ENCODE measurements around the gene STAC3. TPM values are rescaled to one million over a fixed set of nuclear protein-coding genes. Genes with fewer than 3 reads are reported as not detected.
A peak's percentile ranks its signal among the peaks of the same experiment; 100 is the strongest.

STAC3 gene
- total RNA-seq, 2 donors from 2014 or later, result 0.27 to 0.56 TPM

DNA sequence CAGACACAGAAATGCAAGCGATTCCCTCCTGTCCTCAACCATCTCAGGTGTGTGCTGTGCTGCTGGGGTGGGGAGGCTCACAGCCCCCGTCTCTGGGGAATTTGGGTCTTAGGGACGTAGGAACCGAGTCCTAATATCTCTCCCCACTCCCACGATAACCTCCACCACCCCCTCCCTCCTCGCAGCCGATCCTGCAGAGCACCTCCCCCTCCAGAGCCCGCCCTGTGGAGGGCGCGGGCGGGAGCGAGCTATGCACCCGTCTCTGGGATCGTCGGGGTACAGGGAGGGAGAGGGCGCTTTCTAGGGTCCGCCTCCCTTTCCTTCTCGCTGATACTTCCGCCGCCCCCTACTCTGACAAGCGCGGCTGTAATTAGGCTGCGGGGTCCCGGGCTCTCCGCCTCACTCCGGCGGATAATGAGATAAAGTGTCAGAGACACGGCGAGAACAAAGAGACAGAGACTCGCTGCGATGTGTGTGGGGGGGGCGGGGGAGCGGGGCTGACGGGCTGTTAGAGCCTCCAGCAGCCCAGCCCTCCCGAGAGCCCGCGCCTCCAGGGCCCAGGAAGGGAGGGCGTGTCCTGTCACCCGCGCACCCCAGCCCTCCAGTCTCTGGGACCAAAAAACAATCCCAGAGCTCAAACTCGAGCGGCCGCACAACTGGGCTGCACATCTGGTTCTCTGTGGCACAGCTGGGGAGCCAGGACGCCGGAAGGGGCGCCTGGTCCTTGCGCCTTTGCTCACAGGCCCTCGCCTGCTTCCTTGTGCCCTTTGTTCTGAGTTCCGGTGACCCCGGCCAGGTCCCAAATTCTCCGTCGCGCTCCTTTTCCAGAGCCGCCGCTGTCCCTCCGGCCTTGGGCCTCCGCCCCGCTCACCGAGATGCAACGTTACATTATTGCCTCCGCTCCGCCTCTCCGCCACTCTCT lies 12.8 kb downstream of the STAC3 start:
- Histone ChIP-seq H3K36me3 (peaks cover 6% of the 10 kb centered on the region), H3K9me3 (no peaks in the 10 kb centered on the region), H3K4me1 (ENCODE audit: control insufficient read depth in 1 of 2, low read depth in 2 of 2) (peaks cover 28 to 56% of the 10 kb centered on the region in 2 donors), H3K27ac (no peak overlapping the region), H3K4me3 (peak overlapping the region; percentile 81), H3K27me3 (replicated peaks; ENCODE audit: insufficient read depth) (peaks cover 18% of the 10 kb centered on the region)
- TF ChIP-seq, protein P1, sequence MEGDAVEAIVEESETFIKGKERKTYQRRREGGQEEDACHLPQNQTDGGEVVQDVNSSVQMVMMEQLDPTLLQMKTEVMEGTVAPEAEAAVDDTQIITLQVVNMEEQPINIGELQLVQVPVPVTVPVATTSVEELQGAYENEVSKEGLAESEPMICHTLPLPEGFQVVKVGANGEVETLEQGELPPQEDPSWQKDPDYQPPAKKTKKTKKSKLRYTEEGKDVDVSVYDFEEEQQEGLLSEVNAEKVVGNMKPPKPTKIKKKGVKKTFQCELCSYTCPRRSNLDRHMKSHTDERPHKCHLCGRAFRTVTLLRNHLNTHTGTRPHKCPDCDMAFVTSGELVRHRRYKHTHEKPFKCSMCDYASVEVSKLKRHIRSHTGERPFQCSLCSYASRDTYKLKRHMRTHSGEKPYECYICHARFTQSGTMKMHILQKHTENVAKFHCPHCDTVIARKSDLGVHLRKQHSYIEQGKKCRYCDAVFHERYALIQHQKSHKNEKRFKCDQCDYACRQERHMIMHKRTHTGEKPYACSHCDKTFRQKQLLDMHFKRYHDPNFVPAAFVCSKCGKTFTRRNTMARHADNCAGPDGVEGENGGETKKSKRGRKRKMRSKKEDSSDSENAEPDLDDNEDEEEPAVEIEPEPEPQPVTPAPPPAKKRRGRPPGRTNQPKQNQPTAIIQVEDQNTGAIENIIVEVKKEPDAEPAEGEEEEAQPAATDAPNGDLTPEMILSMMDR (IDR thresholded peaks at IDR 0.05), result no peak
- ATAC-seq (ENCODE audit: insufficient number of reproducible peaks, low FRiP score, low read depth), result no peak
- no peak for DNase-seq (ENCODE audit: low spot score)

DNA sequence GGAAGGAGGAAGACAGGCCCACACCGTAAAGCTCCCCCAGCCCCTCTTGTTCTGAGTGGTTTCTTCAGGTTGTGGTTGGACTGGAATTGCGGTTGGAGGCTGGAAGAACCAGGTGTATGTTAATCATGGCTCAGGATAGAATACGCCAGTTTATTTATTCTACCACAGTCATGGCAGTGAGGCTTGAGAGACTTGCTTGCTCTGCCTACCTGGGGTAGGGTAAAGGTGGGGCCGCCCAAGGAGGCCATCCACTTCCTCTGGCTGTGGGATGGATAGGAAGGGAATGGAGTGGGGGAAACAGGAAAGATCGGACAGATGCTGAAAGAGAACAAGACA lies 13.4 kb downstream of the STAC3 start:
- no peak overlapping the region for H3K4me3 ChIP-seq
- TF ChIP-seq, protein P1 (IDR thresholded peaks at IDR 0.05), result no peak
- DNase-seq (ENCODE audit: low spot score) (no peak), ATAC-seq (ENCODE audit: insufficient number of reproducible peaks, low FRiP score, low read depth) (no peak)
- peaks cover 18% of the 10 kb centered on the region for H3K27me3 ChIP-seq (replicated peaks; ENCODE audit: insufficient read depth)
- H3K9me3 ChIP-seq, result no peaks in the 10 kb centered on the region
- H3K27ac ChIP-seq, result no peak overlapping the region
- H3K4me1 ChIP-seq (ENCODE audit: control insufficient read depth in 1 of 2, low read depth in 2 of 2), result peaks cover 21 to 49% of the 10 kb centered on the region in 2 donors
- peaks cover 13% of the 10 kb centered on the region for H3K36me3 ChIP-seq

DNA sequence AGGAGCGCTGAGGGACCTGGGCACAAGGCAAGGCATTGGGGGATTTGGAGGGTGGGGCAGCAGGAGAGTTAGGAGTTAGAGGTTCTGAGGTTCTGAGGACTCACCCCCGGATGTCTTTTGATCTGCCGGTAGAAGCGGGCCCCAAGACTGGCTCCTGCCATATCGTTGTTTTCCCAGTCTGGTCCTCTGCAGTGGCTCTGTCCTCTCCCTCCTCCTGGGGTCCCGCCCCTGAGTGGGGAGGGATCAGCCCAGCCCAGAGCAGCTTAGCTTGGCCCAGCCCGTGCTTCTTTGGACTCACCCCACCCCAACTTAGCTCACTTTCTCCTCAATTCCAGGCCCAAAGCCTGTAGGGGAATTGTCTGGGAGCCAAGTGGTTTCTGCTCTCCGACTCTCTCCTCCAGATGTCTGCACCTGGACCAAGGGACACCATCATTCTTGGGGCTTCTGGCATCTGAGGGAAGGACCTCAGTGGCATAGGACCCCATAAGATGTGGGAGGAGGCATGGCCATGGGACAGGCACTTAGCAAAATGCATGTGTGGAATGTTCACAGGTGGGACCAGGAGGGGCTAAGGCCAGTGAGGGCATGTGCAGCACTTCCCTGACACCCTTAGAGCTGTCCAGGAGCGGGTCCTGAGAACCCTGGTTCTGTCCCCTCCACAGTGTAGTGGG lies 13.9 kb downstream of the STAC3 start:
- peaks cover 17 to 44% of the 10 kb centered on the region in 2 donors for H3K4me1 ChIP-seq (ENCODE audit: control insufficient read depth in 1 of 2, low read depth in 2 of 2)
- peak overlapping the region in 1 of 2 donors; percentile 67 for H3K27ac ChIP-seq
- DNase-seq (ENCODE audit: low spot score), result no peak
- H3K27me3 ChIP-seq (replicated peaks; ENCODE audit: insufficient read depth), result peaks cover 18% of the 10 kb centered on the region
- H3K4me3 ChIP-seq, result peak overlapping the region; percentile 47
- peaks cover 18% of the 10 kb centered on the region for H3K36me3 ChIP-seq
- no peak for ATAC-seq (ENCODE audit: insufficient number of reproducible peaks, low FRiP score, low read depth)
- TF ChIP-seq, protein P1 (IDR thresholded peaks at IDR 0.05), result no peak
- no peaks in the 10 kb centered on the region for H3K9me3 ChIP-seq

DNA sequence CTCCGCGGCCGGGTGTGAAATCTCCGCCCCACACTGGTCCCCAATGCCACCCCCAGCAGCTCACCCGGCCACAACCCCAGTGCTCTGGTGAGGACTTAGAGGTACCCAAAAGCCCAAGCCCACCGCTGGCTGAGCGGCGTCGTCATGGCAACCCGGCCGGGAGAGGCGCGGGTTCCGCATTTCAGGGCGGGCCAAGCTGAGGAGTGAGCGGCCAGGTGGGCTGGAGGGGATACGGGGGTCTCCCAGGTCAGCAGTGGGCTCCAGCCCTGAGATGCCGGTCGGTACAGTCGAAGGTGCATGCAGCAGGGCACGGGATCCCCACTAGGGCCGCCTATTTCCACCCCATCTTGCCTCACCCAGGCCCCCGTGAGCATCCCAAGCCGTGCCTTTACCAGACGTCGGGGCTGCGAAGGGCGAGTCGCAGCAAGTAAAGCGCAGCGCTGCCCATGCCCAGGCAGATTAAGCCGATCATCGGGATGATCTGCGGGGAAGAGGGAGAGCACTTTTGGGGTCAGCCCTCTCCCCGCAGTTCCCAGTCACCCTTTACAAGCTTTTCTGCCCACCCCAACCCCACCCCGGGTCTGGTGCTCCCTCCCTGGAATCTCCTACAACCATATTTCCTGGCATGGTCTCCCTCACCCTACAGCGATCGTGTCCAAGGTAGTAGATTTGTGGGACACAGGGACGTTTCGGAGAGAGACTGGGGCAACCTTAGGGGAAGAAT lies 14.6 kb downstream of the STAC3 start:
- Histone ChIP-seq H3K27ac (peak overlapping the region; percentile 34 to 67), H3K36me3 (peaks cover 18% of the 10 kb centered on the region), H3K4me1 (ENCODE audit: control insufficient read depth in 1 of 2, low read depth in 2 of 2) (peaks cover 17 to 38% of the 10 kb centered on the region in 2 donors), H3K27me3 (replicated peaks; ENCODE audit: insufficient read depth) (peaks cover 12% of the 10 kb centered on the region), H3K9me3 (no peaks in the 10 kb centered on the region), H3K4me3 (peak overlapping the region; percentile 47)
- DNase-seq (ENCODE audit: low spot score) (no peak), ATAC-seq (ENCODE audit: insufficient number of reproducible peaks, low FRiP score, low read depth) (no peak)
- TF ChIP-seq, protein P1 (IDR thresholded peaks at IDR 0.05), result no peak

DNA sequence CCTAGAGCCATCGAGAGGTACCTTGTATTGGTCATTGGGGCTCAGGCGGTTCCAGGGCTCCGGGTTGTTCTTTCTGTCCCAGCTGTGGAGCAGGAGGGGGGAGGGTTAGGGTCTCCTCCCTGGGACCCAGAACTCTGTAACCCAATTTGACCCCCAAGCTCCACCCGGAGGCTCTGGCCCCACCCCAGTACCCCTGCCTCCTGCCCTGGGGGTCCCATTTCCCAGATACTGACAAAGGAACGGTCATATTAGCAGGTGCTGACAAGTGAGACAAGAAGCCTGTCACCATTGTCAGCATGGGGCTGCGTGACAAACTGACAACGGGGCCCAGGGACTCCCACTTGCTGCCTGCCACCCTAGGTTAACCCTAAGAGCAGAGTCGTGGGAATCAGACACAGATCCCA lies 15.3 kb downstream of the STAC3 start:
- H3K27ac ChIP-seq, result peak overlapping the region; percentile 34 to 67
- H3K27me3 ChIP-seq (replicated peaks; ENCODE audit: insufficient read depth), result peaks cover 5% of the 10 kb centered on the region
- H3K4me3 ChIP-seq, result peak overlapping the region; percentile 47
- ATAC-seq (ENCODE audit: insufficient number of reproducible peaks, low FRiP score, low read depth), result no peak
- H3K4me1 ChIP-seq (ENCODE audit: control insufficient read depth in 1 of 2, low read depth in 2 of 2), result peaks cover 16 to 38% of the 10 kb centered on the region in 2 donors
- no peak for DNase-seq (ENCODE audit: low spot score)
- no peaks in the 10 kb centered on the region for H3K9me3 ChIP-seq
- TF ChIP-seq, protein P1 (IDR thresholded peaks at IDR 0.05), result no peak
- peaks cover 18% of the 10 kb centered on the region for H3K36me3 ChIP-seq
